HEK293T (cell line): ENCODE data around the gene MACO1.

Experiments
- BHLHE40 ChIP-seq: fragments of 450-650 bp; IDR thresholded peaks from 2 replicates; pipeline ENCODE4 v1.6.1; 2016; ENCODE audit warnings: mild to moderate bottlenecking, moderate library complexity, borderline replicate concordance
- FOXM1 ChIP-seq: fragments of 450-650 bp; IDR thresholded peaks from 2 replicates; pipeline ENCODE4 v1.6.1; 2017; ENCODE audit warnings: mild to moderate bottlenecking, borderline replicate concordance
- NFRKB ChIP-seq: fragments of 450-650 bp; IDR thresholded peaks from 2 replicates; pipeline ENCODE4 v1.6.1; 2016; ENCODE audit warnings: mild to moderate bottlenecking, moderate library complexity
- SP1 ChIP-seq: fragments of 450-650 bp; IDR thresholded peaks from 2 replicates; pipeline ENCODE4 v1.6.1; 2017
- SUZ12 ChIP-seq: fragments of 450-650 bp; IDR thresholded peaks from 2 replicates; pipeline ENCODE4 v1.6.1; 2016; ENCODE audit warnings: mild to moderate bottlenecking
- TARDBP ChIP-seq: fragments of 450-650 bp; IDR thresholded peaks from 2 replicates; pipeline ENCODE4 v1.6.1; 2016

DNA sequence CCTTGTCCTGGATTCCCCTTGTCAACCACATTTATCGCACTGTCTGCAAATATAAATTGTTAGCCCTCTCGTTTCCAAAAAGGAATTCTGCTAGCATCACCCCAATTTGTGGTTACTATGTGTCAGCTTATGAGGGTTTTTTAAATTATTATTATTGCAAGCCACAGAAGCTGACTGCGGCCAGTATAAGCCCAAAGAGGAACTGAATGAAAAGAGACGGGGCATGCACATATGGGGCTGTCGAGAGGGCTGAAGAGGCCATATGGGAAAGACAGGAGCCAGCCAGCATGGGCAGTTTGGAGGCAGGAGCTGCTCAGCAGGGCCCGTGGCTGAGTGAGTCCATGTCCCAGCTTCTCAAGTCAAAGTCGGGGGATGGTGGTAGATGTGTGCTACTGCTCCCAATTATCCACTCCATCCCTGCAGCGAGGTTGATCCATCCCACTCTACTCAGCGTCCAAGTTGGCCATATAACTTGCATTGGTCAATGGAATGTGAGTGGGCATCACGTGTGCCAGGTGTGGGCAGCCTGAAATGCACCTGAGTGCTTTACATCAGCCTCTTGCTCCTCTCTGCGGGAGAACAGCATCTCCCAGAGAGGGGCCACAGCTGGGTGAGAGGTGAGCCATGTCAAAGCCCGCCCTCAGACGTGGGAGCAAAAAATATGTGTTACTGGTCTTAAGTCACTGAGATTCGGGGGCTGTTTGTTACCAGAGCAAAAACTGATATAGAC lies 75.1 kb downstream of the MACO1 start:
- no peak for TF ChIP-seq SUZ12
- no peak for TF ChIP-seq BHLHE40
- no peak for TF ChIP-seq NFRKB
- TF ChIP-seq TARDBP, result no peak
- TF ChIP-seq FOXM1, result no peak
- no peak for TF ChIP-seq SP1
